HG03354 (cell line): ENCODE data around the gene LUZP1.

Source experiments
- ATAC-seq: cut with Tn5 transposase; IDR thresholded peaks from one replicate; pipeline ENCODE4 v1.9.1; 2021; ENCODE audit warnings: mild to moderate bottlenecking; ENCODE audit not compliant: unreplicated experiment, poor library complexity, severe bottlenecking

LUZP1 gene

GRCh38 chr1:23044035-23044434 is 124.6 kb downstream of the LUZP1 start:
- no peak for ATAC-seq

GRCh38 chr1:23040509-23040908 is 128.1 kb downstream of the LUZP1 start:
- ATAC-seq = no peak

GRCh38 chr1:23039308-23039826 is 129.3 kb downstream of the LUZP1 start:
- no peak for ATAC-seq

GRCh38 chr1:23037081-23037740 is 131.4 kb downstream of the LUZP1 start:
- no peak for ATAC-seq

- no peak for ATAC-seq
Measured at GRCh38 chr1:23035823-23036452, 132.7 kb downstream of the LUZP1 start.
